HG02588 (cell line): Measurements from ENCODE around the gene DISC1.
"Not testable (repeated sequence)": the region's sequence is repeated elsewhere in the genome, so short reads cannot be mapped to it uniquely, and the experiment has no call there.

Experiments used
- ATAC-seq: cut with Tn5 transposase; IDR thresholded peaks from one replicate; pipeline ENCODE4 v1.9.1; 2021; ENCODE audit warnings: mild to moderate bottlenecking, moderate library complexity; ENCODE audit not compliant: unreplicated experiment

The DISC1 gene

GRCh38 chr1:231634323-231635013 is 7.9 kb downstream of the DISC1 start:
- ATAC-seq: no peak

GRCh38 chr1:231636157-231636556 is 9.6 kb downstream of the DISC1 start:
- no peak for ATAC-seq

- ATAC-seq: not testable (repeated sequence)
Measured at GRCh38 chr1:231636922-231637321, 10.3 kb downstream of the DISC1 start.

GRCh38 chr1:231638647-231639046 is 12.1 kb downstream of the DISC1 start:
- no peak for ATAC-seq

GRCh38 chr1:231639819-231640218 is 13.2 kb downstream of the DISC1 start:
- no peak for ATAC-seq

- not testable (repeated sequence) for ATAC-seq
Measured at GRCh38 chr1:231641444-231641843, 14.9 kb downstream of the DISC1 start.

GRCh38 chr1:231642061-231642460 is 15.5 kb downstream of the DISC1 start:
- ATAC-seq: not testable (repeated sequence)

GRCh38 chr1:231642618-231643017 is 16.0 kb downstream of the DISC1 start:
- ATAC-seq: no peak

- no peak for ATAC-seq
Measured at GRCh38 chr1:231643071-231643934, 16.7 kb downstream of the DISC1 start.

GRCh38 chr1:231643935-231644237 is 17.3 kb downstream of the DISC1 start:
- ATAC-seq: no peak

GRCh38 chr1:231645634-231646033 is 19.0 kb downstream of the DISC1 start:
- not testable (repeated sequence) for ATAC-seq

- ATAC-seq: not testable (repeated sequence)
Measured at GRCh38 chr1:231646165-231646564, 19.6 kb downstream of the DISC1 start.

GRCh38 chr1:231651621-231652260 is 25.2 kb downstream of the DISC1 start:
- not testable (repeated sequence) for ATAC-seq

- ATAC-seq: no peak
Measured at GRCh38 chr1:231653632-231654031, 27.0 kb downstream of the DISC1 start.

- ATAC-seq: no peak
Measured at GRCh38 chr1:231656741-231657140, 30.2 kb downstream of the DISC1 start.

- not testable (repeated sequence) for ATAC-seq
Measured at GRCh38 chr1:231658223-231658622, 31.6 kb downstream of the DISC1 start.

- no peak for ATAC-seq
Measured at GRCh38 chr1:231660198-231660597, 33.6 kb downstream of the DISC1 start.

- ATAC-seq: no peak
Measured at GRCh38 chr1:231663211-231663792, 36.7 kb downstream of the DISC1 start.

- no peak for ATAC-seq
Measured at GRCh38 chr1:231665101-231665500, 38.5 kb downstream of the DISC1 start.

GRCh38 chr1:231665726-231666125 is 39.1 kb downstream of the DISC1 start:
- ATAC-seq: no peak

GRCh38 chr1:231666220-231666936 is 39.8 kb downstream of the DISC1 start:
- ATAC-seq: no peak
